Gastroesophageal sphincter (tissue), 4 donors: ENCODE data around the gene TTC13. TPM values are rescaled to one million over a fixed set of nuclear protein-coding genes. Genes with fewer than 3 reads are reported as not detected.

ENCODE experiments used
- ATAC-seq: fragments of 150-250 bp; one replicate; pipeline ENCODE4 v1.9.1; 2016; ENCODE audit warnings: mild to moderate bottlenecking, moderate library complexity
- H3K27ac ChIP-seq, 4 donors: fragments of 200-600 bp; sonication (generic) in 3 of 4; 1 replicate in 3 of 4; 2 replicates in 1 of 4; pipeline ENCODE4 v1.5.1; 2016 to 2019
- H3K27me3 ChIP-seq: fragments of 200-600 bp; sonication (generic); one replicate; pipeline ENCODE4 v1.5.1; 2019
- H3K36me3 ChIP-seq, 2 donors: fragments of 200-600 bp; sonication (generic); one replicate each; pipeline ENCODE4 v1.5.1; 2019; ENCODE audit warnings: control low read depth in 1 of 2
- H3K4me1 ChIP-seq, 3 donors: fragments of 200-600 bp; sonication (generic); 1 replicate in 2 of 3; 2 replicates in 1 of 3; pipeline ENCODE4 v1.5.1; 2016 to 2019; ENCODE audit warnings: control low read depth in 2 of 3
- H3K4me3 ChIP-seq, 2 donors: fragments of 200-600 bp; sonication (generic); one replicate each; pipeline ENCODE4 v1.5.1; 2019; ENCODE audit warnings: mild to moderate bottlenecking in 1 of 2, moderate library complexity in 1 of 2
- H3K9me3 ChIP-seq, 3 donors: fragments of 200-600 bp; sonication (generic); one replicate each; pipeline ENCODE4 v1.5.1; 2017 to 2019; ENCODE audit warnings: control low read depth in 2 of 3
- CTCF ChIP-seq, 4 experiments: fragments of 200-600 bp in 2 of 4; fragments of 450-650 bp in 2 of 4; sonication (generic) in 1 of 4; IDR thresholded peaks; one replicate each; pipeline ENCODE4 v1.5.1; 2017 to 2019; ENCODE audit warnings: antibody characterized with exemption in 4 of 4, mild to moderate bottlenecking in 2 of 4, moderate library complexity in 2 of 4
- EP300 ChIP-seq: sonication (generic); formaldehyde crosslinking; IDR thresholded peaks from one replicate; pipeline ENCODE4 v1.6.1; 2017; ENCODE audit warnings: antibody characterized with exemption, mild to moderate bottlenecking
- POLR2A ChIP-seq, 2 donors: fragments of 450-650 bp; IDR thresholded peaks; one replicate each; pipeline ENCODE4 v1.6.1; 2017; ENCODE audit warnings: antibody characterized with exemption in 2 of 2, mild to moderate bottlenecking in 2 of 2, moderate library complexity in 1 of 2
- POLR2AphosphoS5 ChIP-seq: sonication (generic); formaldehyde crosslinking; IDR thresholded peaks from one replicate; pipeline ENCODE4 v1.6.1; 2017; ENCODE audit warnings: antibody characterized with exemption
- WGBS, 2 donors: methylation state at CpG; one replicate each; pipeline ENCODE4 v1.1.5; 2018; ENCODE audit warnings: low coverage in 1 of 2; 5-methylcytosine and 5-hydroxymethylcytosine counted together
- total RNA-seq, 4 donors: library from RNA; depleted of rRNA; stranded (reverse); fragments of >200 nt; gene quantifications; one replicate each; pipeline ENCODE4 v1.1.0, GENCODE V29; 2016

The TTC13 gene
- total RNA-seq, 4 donors from 2014 or later: 9.6 to 24.4 (median 13.7) TPM

- WGBS, 2 donors: 64 to 91% methylated on average over 3 of the region's 3 CpGs
- Histone ChIP-seq H3K4me3 (no peak overlapping the region), H3K27me3 (no peaks in the 10 kb centered on the region), H3K4me1 (no peaks in the 10 kb centered on the region), H3K27ac (no peak overlapping the region), H3K9me3 (no peaks in the 10 kb centered on the region), H3K36me3 (peaks cover 0 to 41% of the 10 kb centered on the region in 2 donors)
- ATAC-seq: no peak
- TF ChIP-seq POLR2AphosphoS5: no peak
- no peak for TF ChIP-seq CTCF (IDR thresholded peaks at IDR 0.05)
- no peak for TF ChIP-seq EP300
- no peak for TF ChIP-seq POLR2A (IDR thresholded peaks at IDR 0.05)
Observed at GRCh38 chr1:230950404-230950803, 28.3 kb downstream of the TTC13 start.

GRCh38 chr1:230948903-230949302 is 29.8 kb downstream of the TTC13 start:
- TF ChIP-seq CTCF (IDR thresholded peaks at IDR 0.05): no peak
- no peak for TF ChIP-seq POLR2A (IDR thresholded peaks at IDR 0.05)
- no peak for TF ChIP-seq EP300
- TF ChIP-seq POLR2AphosphoS5: no peak
- ATAC-seq: no peak
- 74 to 94% methylated on average over 2 to 3 of the region's 3 CpGs for WGBS, 2 donors

GRCh38 chr1:230948301-230948700 is 30.4 kb downstream of the TTC13 start:
- WGBS, 2 donors: 67 to 92% methylated on average over 1 of the region's 1 CpG
- Histone ChIP-seq H3K27me3 (no peaks in the 10 kb centered on the region), H3K36me3 (peaks cover 0 to 41% of the 10 kb centered on the region in 2 donors), H3K9me3 (no peaks in the 10 kb centered on the region), H3K4me3 (no peak overlapping the region), H3K27ac (no peak overlapping the region), H3K4me1 (no peaks in the 10 kb centered on the region)
- no peak for ATAC-seq
- TF ChIP-seq CTCF (IDR thresholded peaks at IDR 0.05) (no peak), POLR2AphosphoS5 (no peak), EP300 (no peak), POLR2A (IDR thresholded peaks at IDR 0.05) (no peak)

More at GRCh38 chr1:230948903-230949302, 29.8 kb downstream of the TTC13 start:
- Histone ChIP-seq H3K27me3 (no peaks in the 10 kb centered on the region), H3K4me1 (no peaks in the 10 kb centered on the region), H3K4me3 (no peak overlapping the region), H3K9me3 (no peaks in the 10 kb centered on the region), H3K36me3 (peaks cover 0 to 43% of the 10 kb centered on the region in 2 donors), H3K27ac (no peak overlapping the region)

GRCh38 chr1:230943048-230943593 is 35.5 kb downstream of the TTC13 start:
- WGBS, 2 donors: 96 to 98% methylated on average over 2 of the region's 2 CpGs
- no peak for TF ChIP-seq EP300
- TF ChIP-seq POLR2AphosphoS5: no peak
- TF ChIP-seq POLR2A (IDR thresholded peaks at IDR 0.05): no peak
- no peak for TF ChIP-seq CTCF (IDR thresholded peaks at IDR 0.05)

GRCh38 chr1:230940848-230941247 is 37.8 kb downstream of the TTC13 start:
- no peak overlapping the region for H3K4me3 ChIP-seq
- no peak overlapping the region for H3K27ac ChIP-seq
- no peaks in the 10 kb centered on the region for H3K9me3 ChIP-seq
- ATAC-seq: no peak
- no peak for TF ChIP-seq POLR2AphosphoS5
- no peak for TF ChIP-seq CTCF (IDR thresholded peaks at IDR 0.05)
- H3K27me3 ChIP-seq: no peaks in the 10 kb centered on the region
- peaks cover 0 to 29% of the 10 kb centered on the region in 2 donors for H3K36me3 ChIP-seq
- 86 to 100% methylated on average over 1 of the region's 1 CpG for WGBS, 2 donors
- H3K4me1 ChIP-seq: peaks cover 0 to 8% (median 0%) of the 10 kb centered on the region in 3 donors

More at GRCh38 chr1:230943048-230943593, 35.5 kb downstream of the TTC13 start:
- no peak overlapping the region for H3K4me3 ChIP-seq
- no peaks in the 10 kb centered on the region for H3K9me3 ChIP-seq
- ATAC-seq: no peak
- no peak overlapping the region for H3K27ac ChIP-seq
- H3K4me1 ChIP-seq: no peaks in the 10 kb centered on the region
- peaks cover 0 to 21% of the 10 kb centered on the region in 2 donors for H3K36me3 ChIP-seq
- H3K27me3 ChIP-seq: no peaks in the 10 kb centered on the region
